BLaER1 treated with 17β-estradiol and CSF1 and Interleukin-3, amounts not matched to agents 10 nM and 100 nM (cell line): ENCODE measurements around the gene SAMD4A.

Experiments used
- H3K27ac ChIP-seq, 11 experiments: shearing (Covaris generic); formaldehyde crosslinking; 2 replicates each; pipeline ENCODE4 v1.8.1; 2022
- H3K27me3 ChIP-seq, 11 experiments: shearing (Covaris generic); formaldehyde crosslinking; 2 replicates each; pipeline ENCODE4 v1.8.1; 2022
- H3K36me3 ChIP-seq, 11 experiments: shearing (Covaris generic); formaldehyde crosslinking; 2 replicates each; pipeline ENCODE4 v1.8.1; 2022
- H3K4me1 ChIP-seq, 10 experiments: shearing (Covaris generic); formaldehyde crosslinking; 2 replicates each; pipeline ENCODE4 v1.8.1; 2022
- H3K4me2 ChIP-seq, 11 experiments: shearing (Covaris generic); formaldehyde crosslinking; 2 replicates each; pipeline ENCODE4 v1.8.1; 2022
- H3K4me3 ChIP-seq, 10 experiments: shearing (Covaris generic); formaldehyde crosslinking; 2 replicates each; pipeline ENCODE4 v1.8.1; 2022
- H3K9ac ChIP-seq, 11 experiments: shearing (Covaris generic); formaldehyde crosslinking; 2 replicates each; pipeline ENCODE4 v1.8.1; 2022
- H3K9me3 ChIP-seq, 11 experiments: shearing (Covaris generic); formaldehyde crosslinking; replicated peaks in 1 of 11; 2 replicates each; pipeline ENCODE4 v1.8.1; 2022
- H4K20me1 ChIP-seq, 11 experiments: shearing (Covaris generic); formaldehyde crosslinking; 2 replicates each; pipeline ENCODE4 v1.8.1; 2022
- Cebpa-rat ChIP-seq, 11 experiments: shearing (Covaris generic); IDR thresholded peaks; 2 replicates each; pipeline ENCODE4 v1.8.1; 2022

SAMD4A gene

DNA sequence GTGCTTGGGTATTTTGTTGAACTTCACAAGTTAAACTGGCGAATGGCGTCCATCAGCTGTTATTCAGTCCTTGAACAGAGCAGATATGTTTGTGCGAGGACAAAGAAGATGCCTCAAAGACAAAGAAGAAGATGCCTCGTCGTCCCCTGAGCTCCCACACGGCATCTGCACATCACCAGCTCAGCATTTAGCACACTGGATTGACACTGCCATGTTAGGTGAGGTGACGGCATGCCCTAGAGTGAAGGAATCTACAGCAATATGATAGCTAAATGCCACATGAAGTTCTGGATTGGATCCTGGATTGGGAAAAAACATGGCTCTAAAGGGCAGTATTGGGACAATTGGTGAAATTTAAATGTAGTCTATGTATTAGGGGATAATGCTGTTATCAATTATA is 15.4 kb downstream of the SAMD4A start:
- peaks cover 5 to 19% (median 15%) of the 10 kb centered on the region in 11 experiments; a peak in 16 of 22 replicates for H3K9me3 ChIP-seq
- peaks cover 0 to 96% (median 0%) of the 10 kb centered on the region in 11 experiments; a peak in 6 of 22 replicates for H4K20me1 ChIP-seq
- no peak overlapping the region for H3K4me3 ChIP-seq
- H3K9ac ChIP-seq, result no peak overlapping the region
- H3K4me1 ChIP-seq, result peaks cover 0 to 14% (median 0%) of the 10 kb centered on the region in 10 experiments; a peak in 3 of 20 replicates
- H3K27me3 ChIP-seq, result no peaks in the 10 kb centered on the region
- TF ChIP-seq Cebpa-rat (IDR thresholded peaks at IDR 0.05), result no peak
- H3K27ac ChIP-seq, result no peak overlapping the region
- no peak overlapping the region for H3K4me2 ChIP-seq
- peaks cover 0 to 53% (median 35%) of the 10 kb centered on the region in 11 experiments; a peak in 15 of 22 replicates for H3K36me3 ChIP-seq

DNA sequence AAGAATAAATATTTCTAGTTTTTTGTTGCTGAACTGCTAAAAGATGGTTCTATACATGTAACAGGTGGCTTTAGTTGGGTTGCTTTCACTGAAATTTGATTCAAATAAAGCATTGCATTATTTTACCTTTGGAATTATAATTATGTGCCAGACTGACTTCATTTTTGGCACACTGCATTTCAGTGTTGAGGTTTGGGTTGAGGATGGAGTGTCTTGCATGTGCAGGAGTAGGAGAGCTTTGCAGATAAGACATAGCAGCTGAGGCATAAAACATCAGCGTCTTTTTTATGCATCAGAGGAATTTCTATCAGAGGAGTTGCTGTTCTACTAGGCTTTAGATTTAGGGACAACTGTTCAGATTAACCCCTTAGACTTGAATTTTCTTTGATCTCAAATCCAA is 17.2 kb downstream of the SAMD4A start:
- peaks cover 0 to 14% (median 0%) of the 10 kb centered on the region in 10 experiments; a peak in 3 of 20 replicates for H3K4me1 ChIP-seq
- peaks cover 5 to 25% (median 15%) of the 10 kb centered on the region in 11 experiments; a peak in 16 of 22 replicates for H3K9me3 ChIP-seq
- no peak overlapping the region for H3K4me3 ChIP-seq
- no peaks in the 10 kb centered on the region for H3K27me3 ChIP-seq
- H3K27ac ChIP-seq, result no peak overlapping the region
- peaks cover 0 to 95% (median 0%) of the 10 kb centered on the region in 11 experiments; a peak in 6 of 22 replicates for H4K20me1 ChIP-seq
- H3K9ac ChIP-seq, result no peak overlapping the region
- H3K36me3 ChIP-seq, result peaks cover 0 to 44% (median 27%) of the 10 kb centered on the region in 11 experiments; a peak in 14 of 22 replicates
- H3K4me2 ChIP-seq, result no peak overlapping the region
- TF ChIP-seq Cebpa-rat (IDR thresholded peaks at IDR 0.05), result no peak

DNA sequence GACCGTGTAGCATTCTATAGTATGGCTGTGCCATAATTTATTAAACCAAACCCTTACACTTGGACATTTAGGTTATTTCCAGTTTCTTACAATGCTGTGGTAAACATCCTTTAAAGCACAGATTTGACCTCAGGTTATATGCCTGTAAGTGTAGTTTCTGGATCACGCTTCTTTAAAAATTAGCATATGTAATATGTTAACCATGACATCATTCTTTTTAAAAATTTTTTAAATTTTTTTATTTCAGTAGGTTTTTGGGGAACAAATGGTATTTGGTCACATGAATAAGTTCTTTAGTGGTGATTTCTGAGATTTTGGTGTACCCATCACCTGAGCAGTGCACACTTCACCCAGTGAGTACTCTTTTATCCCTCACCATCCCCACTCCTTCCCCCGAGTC is 18.3 kb downstream of the SAMD4A start:
- H3K27me3 ChIP-seq, result no peaks in the 10 kb centered on the region
- no peak overlapping the region for H3K4me2 ChIP-seq
- H3K4me3 ChIP-seq, result no peak overlapping the region
- peaks cover 0 to 43% (median 29%) of the 10 kb centered on the region in 11 experiments; a peak in 13 of 22 replicates for H3K36me3 ChIP-seq
- no peak overlapping the region for H3K9ac ChIP-seq
- TF ChIP-seq Cebpa-rat (IDR thresholded peaks at IDR 0.05), result no peak
- H4K20me1 ChIP-seq, result peaks cover 0 to 95% (median 0%) of the 10 kb centered on the region in 11 experiments; a peak in 7 of 22 replicates
- no peak overlapping the region for H3K27ac ChIP-seq
- peaks cover 5 to 25% (median 15%) of the 10 kb centered on the region in 11 experiments; a peak in 16 of 22 replicates for H3K9me3 ChIP-seq
- peaks cover 0 to 5% (median 0%) of the 10 kb centered on the region in 10 experiments; a peak in 2 of 20 replicates for H3K4me1 ChIP-seq

DNA sequence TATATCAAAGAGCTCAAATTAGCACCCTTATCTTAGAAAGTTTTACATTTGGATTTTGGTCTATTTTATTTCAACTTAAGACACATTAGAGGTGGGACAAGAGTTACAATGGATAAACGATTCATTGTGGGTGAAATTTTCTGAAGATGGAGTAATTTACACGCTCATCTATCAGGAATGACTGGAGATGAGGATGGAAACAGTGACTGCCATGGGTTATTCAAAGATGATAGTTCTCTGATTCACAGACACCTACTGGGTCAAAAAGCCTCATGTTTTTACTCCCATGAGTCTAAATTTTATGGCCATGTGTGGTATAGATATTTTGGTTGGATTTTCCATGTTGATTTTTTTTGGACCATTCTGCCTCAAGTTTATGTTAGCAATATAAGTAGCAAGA is 22.1 kb downstream of the SAMD4A start:
- Histone ChIP-seq H3K27ac (no peak overlapping the region), H3K4me3 (no peak overlapping the region), H3K9ac (no peak overlapping the region), H3K4me2 (no peak overlapping the region), H3K4me1 (peaks cover 10 to 37% (median 20%) of the 10 kb centered on the region in 10 experiments), H3K9me3 (peaks cover 5 to 36% (median 15%) of the 10 kb centered on the region in 11 experiments; a peak in 16 of 22 replicates), H4K20me1 (peaks cover 0 to 85% (median 0%) of the 10 kb centered on the region in 11 experiments; a peak in 7 of 22 replicates), H3K36me3 (peaks cover 0 to 21% (median 16%) of the 10 kb centered on the region in 11 experiments; a peak in 12 of 22 replicates), H3K27me3 (no peaks in the 10 kb centered on the region)
- no peak for TF ChIP-seq Cebpa-rat (IDR thresholded peaks at IDR 0.05)

DNA sequence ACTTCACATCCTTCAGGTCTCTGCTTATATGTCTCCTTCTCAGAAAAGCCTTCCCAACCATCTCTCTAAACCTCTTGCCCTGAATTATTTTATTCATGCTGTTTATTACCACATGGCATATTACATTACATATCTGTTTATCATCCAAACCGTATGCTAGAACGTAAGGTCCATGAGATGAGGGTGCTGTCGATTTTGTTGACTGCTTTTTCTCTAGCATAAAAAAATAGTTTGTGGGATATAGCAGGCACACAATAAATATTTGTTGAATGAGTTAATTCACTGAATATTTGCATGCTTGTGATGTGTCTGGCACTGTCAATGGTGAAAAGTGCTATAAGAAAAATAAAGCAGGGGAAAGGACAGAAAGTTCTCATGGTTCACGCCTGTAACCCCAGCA is 22.9 kb downstream of the SAMD4A start:
- Histone ChIP-seq H3K36me3 (peaks cover 0 to 20% (median 10%) of the 10 kb centered on the region in 11 experiments; a peak in 12 of 22 replicates), H3K9ac (no peak overlapping the region), H3K27me3 (no peaks in the 10 kb centered on the region), H3K4me1 (peaks cover 12 to 37% (median 21%) of the 10 kb centered on the region in 10 experiments), H3K4me3 (no peak overlapping the region), H3K9me3 (peaks cover 5 to 36% (median 15%) of the 10 kb centered on the region in 11 experiments; a peak in 16 of 22 replicates), H3K4me2 (no peak overlapping the region), H3K27ac (no peak overlapping the region), H4K20me1 (peaks cover 0 to 85% (median 0%) of the 10 kb centered on the region in 11 experiments; a peak in 7 of 22 replicates)
- no peak for TF ChIP-seq Cebpa-rat (IDR thresholded peaks at IDR 0.05)

DNA sequence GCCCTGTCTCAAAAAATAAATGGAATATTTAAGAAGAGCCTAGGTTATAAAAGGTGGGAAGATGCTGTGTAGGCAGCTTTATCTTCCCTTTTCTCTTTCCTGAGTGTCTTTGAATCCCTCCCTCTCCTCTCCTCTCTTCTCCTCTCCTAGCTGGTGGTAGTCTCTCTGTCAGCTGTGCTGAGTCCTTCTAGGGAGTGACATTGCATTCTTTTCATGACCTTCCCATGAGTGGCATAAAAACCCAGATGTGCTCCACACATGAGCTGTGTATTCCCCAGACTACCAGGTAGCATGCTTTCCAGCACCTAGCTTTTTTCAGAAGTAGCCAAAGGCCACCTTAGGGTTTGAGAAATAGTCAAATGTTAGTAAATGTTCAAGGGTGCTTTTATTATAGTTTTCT is 23.6 kb downstream of the SAMD4A start:
- Histone ChIP-seq H3K4me2 (peak overlapping the region in 1 of 11 experiments; percentile 3; a peak in 1 of 22 replicates), H3K9me3 (peaks cover 5 to 34% (median 15%) of the 10 kb centered on the region in 11 experiments; a peak in 16 of 22 replicates), H3K27ac (no peak overlapping the region), H4K20me1 (peaks cover 0 to 87% (median 0%) of the 10 kb centered on the region in 11 experiments; a peak in 7 of 22 replicates), H3K27me3 (no peaks in the 10 kb centered on the region), H3K4me1 (peaks cover 12 to 37% (median 21%) of the 10 kb centered on the region in 10 experiments), H3K36me3 (peaks cover 0 to 18% (median 9%) of the 10 kb centered on the region in 11 experiments; a peak in 12 of 22 replicates), H3K4me3 (no peak overlapping the region), H3K9ac (no peak overlapping the region)
- TF ChIP-seq Cebpa-rat (IDR thresholded peaks at IDR 0.05), result no peak

DNA sequence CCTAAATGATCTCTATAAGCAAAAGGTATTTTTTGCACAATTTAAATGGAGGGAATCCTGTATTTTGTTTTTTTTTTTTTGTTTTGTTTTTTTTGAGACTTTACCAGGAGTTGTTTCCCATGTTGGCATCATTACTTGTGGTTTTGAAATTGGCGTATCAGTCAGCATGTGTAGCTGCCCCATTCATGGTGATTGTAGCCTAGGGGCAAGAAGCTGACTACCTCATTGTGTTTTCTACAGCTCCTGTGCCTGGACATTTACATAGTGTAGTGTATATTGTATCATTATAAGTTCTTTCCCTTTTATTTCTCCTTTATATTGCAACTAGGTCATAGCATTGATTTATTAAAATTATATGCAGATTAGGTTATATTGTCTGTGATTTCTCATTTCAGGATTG is 24.5 kb downstream of the SAMD4A start:
- Histone ChIP-seq H3K27me3 (no peaks in the 10 kb centered on the region), H3K36me3 (peaks cover 0 to 18% (median 4%) of the 10 kb centered on the region in 11 experiments; a peak in 10 of 22 replicates), H4K20me1 (peaks cover 0 to 96% (median 0%) of the 10 kb centered on the region in 11 experiments; a peak in 7 of 22 replicates), H3K4me2 (peak overlapping the region in 6 of 11 experiments; percentile 1 to 32 (median 8); a peak in 2 of 22 replicates), H3K9ac (no peak overlapping the region), H3K9me3 (peaks cover under 1 to 26% (median 6%) of the 10 kb centered on the region in 11 experiments; a peak in 15 of 22 replicates), H3K4me1 (peaks cover 12 to 37% (median 21%) of the 10 kb centered on the region in 10 experiments), H3K27ac (no peak overlapping the region), H3K4me3 (no peak overlapping the region)
- no peak for TF ChIP-seq Cebpa-rat (IDR thresholded peaks at IDR 0.05)

DNA sequence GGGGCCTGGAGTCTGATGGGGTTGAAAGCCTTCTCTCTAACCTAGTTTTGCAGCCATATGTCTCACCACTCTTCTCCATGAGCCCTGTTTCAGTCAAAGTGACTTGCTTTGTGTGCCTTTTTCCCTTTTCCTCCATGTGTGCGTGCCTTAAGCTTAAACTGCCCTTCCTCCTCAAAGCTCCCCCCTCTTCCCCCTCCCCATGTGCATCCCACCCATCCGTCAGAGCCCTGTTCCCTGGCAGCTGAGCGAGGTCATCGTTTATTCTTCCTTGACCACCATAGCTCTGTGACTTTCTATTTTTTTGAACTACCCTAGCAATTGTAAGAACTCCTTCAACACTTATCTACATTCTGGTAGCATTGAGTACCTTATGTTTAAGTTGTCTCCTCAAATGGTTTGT is 24.9 kb downstream of the SAMD4A start:
- no peaks in the 10 kb centered on the region for H3K27me3 ChIP-seq
- H3K4me3 ChIP-seq, result no peak overlapping the region
- no peak overlapping the region for H3K27ac ChIP-seq
- H3K36me3 ChIP-seq, result peaks cover 0 to 22% (median 4%) of the 10 kb centered on the region in 11 experiments; a peak in 10 of 22 replicates
- H3K4me2 ChIP-seq, result peak overlapping the region in 9 of 11 experiments; percentile 1 to 32 (median 11); a peak in 8 of 22 replicates
- H4K20me1 ChIP-seq, result peaks cover 0 to 96% (median 0%) of the 10 kb centered on the region in 11 experiments; a peak in 7 of 22 replicates
- H3K9me3 ChIP-seq, result peaks cover 0 to 25% (median 4%) of the 10 kb centered on the region in 11 experiments; a peak in 13 of 22 replicates
- no peak overlapping the region for H3K9ac ChIP-seq
- H3K4me1 ChIP-seq, result peaks cover 12 to 36% (median 21%) of the 10 kb centered on the region in 10 experiments
- no peak for TF ChIP-seq Cebpa-rat (IDR thresholded peaks at IDR 0.05)

DNA sequence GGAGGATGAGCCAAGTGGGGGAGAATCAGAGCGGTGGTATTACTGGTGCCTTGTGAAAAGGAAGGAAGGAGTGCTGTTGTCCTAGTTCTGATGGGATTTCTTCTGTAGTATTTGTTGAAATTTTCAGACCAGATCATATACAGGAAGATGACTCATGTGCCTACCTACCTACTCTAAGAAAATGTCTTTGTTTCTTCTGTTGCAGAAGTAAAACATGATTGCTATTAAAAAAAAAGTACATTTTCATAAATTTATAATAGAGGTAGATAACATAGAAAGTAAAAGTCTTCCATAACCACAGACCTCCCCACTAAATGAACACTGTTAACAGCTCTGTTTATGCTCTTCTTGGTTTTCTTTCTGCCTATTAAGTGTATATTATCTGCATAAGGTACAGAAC is 26.9 kb downstream of the SAMD4A start:
- Histone ChIP-seq H3K9me3 (peaks cover 0 to 20% (median 4%) of the 10 kb centered on the region in 11 experiments; a peak in 9 of 22 replicates), H3K27me3 (no peaks in the 10 kb centered on the region), H3K4me2 (peak overlapping the region; percentile 1 to 65 (median 41); a peak in 17 of 22 replicates), H3K4me1 (peaks cover 18 to 46% (median 23%) of the 10 kb centered on the region in 10 experiments), H3K4me3 (no peak overlapping the region), H4K20me1 (peaks cover 0 to 97% (median 0%) of the 10 kb centered on the region in 11 experiments; a peak in 7 of 22 replicates), H3K9ac (no peak overlapping the region), H3K36me3 (peaks cover 0 to 23% (median 5%) of the 10 kb centered on the region in 11 experiments; a peak in 10 of 22 replicates), H3K27ac (no peak overlapping the region)
- TF ChIP-seq Cebpa-rat (IDR thresholded peaks at IDR 0.05), result no peak
